ENCODE results near the gene DPP8.

- TF ChIP-seq, protein P1, sequence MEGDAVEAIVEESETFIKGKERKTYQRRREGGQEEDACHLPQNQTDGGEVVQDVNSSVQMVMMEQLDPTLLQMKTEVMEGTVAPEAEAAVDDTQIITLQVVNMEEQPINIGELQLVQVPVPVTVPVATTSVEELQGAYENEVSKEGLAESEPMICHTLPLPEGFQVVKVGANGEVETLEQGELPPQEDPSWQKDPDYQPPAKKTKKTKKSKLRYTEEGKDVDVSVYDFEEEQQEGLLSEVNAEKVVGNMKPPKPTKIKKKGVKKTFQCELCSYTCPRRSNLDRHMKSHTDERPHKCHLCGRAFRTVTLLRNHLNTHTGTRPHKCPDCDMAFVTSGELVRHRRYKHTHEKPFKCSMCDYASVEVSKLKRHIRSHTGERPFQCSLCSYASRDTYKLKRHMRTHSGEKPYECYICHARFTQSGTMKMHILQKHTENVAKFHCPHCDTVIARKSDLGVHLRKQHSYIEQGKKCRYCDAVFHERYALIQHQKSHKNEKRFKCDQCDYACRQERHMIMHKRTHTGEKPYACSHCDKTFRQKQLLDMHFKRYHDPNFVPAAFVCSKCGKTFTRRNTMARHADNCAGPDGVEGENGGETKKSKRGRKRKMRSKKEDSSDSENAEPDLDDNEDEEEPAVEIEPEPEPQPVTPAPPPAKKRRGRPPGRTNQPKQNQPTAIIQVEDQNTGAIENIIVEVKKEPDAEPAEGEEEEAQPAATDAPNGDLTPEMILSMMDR (IDR thresholded peaks at IDR 0.05; ENCODE audit: low read length): no peak
- TF ChIP-seq EZH2 (IDR thresholded peaks at IDR 0.05; ENCODE audit: borderline replicate concordance, low read length): no peak
Measured at GRCh38 chr15:65418596-65418995, 98.9 kb downstream of the DPP8 start.

All from OCI-LY1 (cell line).